ENCODE results near the gene SLFN12L. TPM values are rescaled to one million over a fixed set of nuclear protein-coding genes. Genes with fewer than 3 reads are reported as not detected.

The SLFN12L gene
- total and polyA plus RNA-seq, 10 of the 15 experiments (the other 5 are each of a cell fraction or from before 2014, with no cell fraction given): 1.0 to 21.3 (median 9.4) TPM

- WGBS (ENCODE audit: insufficient coverage, insufficient replicate concordance, low lambda C conversion rate, missing lambda C conversion rate): 85% methylated on average over 3 of the region's 3 CpGs
- no peak for DNase-seq (ENCODE audit: low read depth, low spot score)
- Histone ChIP-seq H3K27me3 (replicated peaks in 1 of 2; ENCODE audit: control insufficient read depth in 2 of 2, insufficient read depth in 2 of 2, low read length in 1 of 2) (no peaks in the 10 kb centered on the region), H3K36me3 (ENCODE audit: control insufficient read depth in 2 of 2, insufficient read depth in 2 of 2, low read length in 1 of 2) (peaks cover 2 to 10% of the 10 kb centered on the region in 2 experiments; a peak in 3 of 4 replicates), H3K79me2 (ENCODE audit: control insufficient read depth, insufficient read depth, low read length) (peaks cover 41% of the 10 kb centered on the region), H3K27ac (ENCODE audit: control insufficient read depth, insufficient read depth) (no peak overlapping the region), H2AFZ (ENCODE audit: control insufficient read depth, low read depth, low read length) (no peak overlapping the region), H3K9ac (ENCODE audit: control insufficient read depth, insufficient read depth, low read length) (no peak overlapping the region), H4K20me1 (ENCODE audit: control insufficient read depth, insufficient read depth) (no peaks in the 10 kb centered on the region; the same call in 1 of the 2 replicates), H3K4me1 (ENCODE audit: control insufficient read depth, insufficient read depth, low read length) (0 out of 2 replicates have a peak, but pooled peaks cover 3% of the 10 kb centered on the region), H3K4me2 (ENCODE audit: control insufficient read depth, insufficient read depth) (no peak overlapping the region), H3K4me3 (no peak overlapping the region), H3K9me3 (replicated peaks; ENCODE audit: control insufficient read depth, insufficient read depth, low read length) (no peaks in the 10 kb centered on the region; the same call in 2 of the 3 replicates)
- no peak for FAIRE-seq
- ATAC-seq: no peak
- SMC1A ChIA-PET (ENCODE audit: uncharacterized antibody, unreplicated experiment): interaction anchor here (1.0 to 1.4 kb wide), 4 partner anchors 14 to 21 kb away, joined by 3 read pairs; no protein-coding TSS in a partner anchor
- POLR2A ChIA-PET: interaction anchor here (0.9 kb wide), 1 partner anchor 23 kb away, joined by 5 read pairs; no protein-coding TSS in a partner anchor
- RAD21 ChIA-PET (ENCODE audit: unreplicated experiment): no interaction called here
- intact Hi-C loops (cut with micrococcal nuclease; ENCODE audit: unreplicated experiment): no loop called here
- in situ Hi-C loops (cut with MboI): no loop called here
- CTCF ChIA-PET: interaction anchor here (1.5 kb wide), 1 partner anchor 14 kb away, joined by 3 read pairs; no protein-coding TSS in a partner anchor
- BruUV-seq (replicated peaks): no TSS peak
- no peak for TF ChIP-seq MEF2A (IDR thresholded peaks at IDR 0.05; ENCODE audit: insufficient read depth, low read depth, low read length)
- no peak for TF ChIP-seq CUX1 (IDR thresholded peaks at IDR 0.05; ENCODE audit: insufficient replicate concordance, low read depth, low read length)
- TF ChIP-seq RAD51 (IDR thresholded peaks at IDR 0.05): no peak
- TF ChIP-seq, protein P1, sequence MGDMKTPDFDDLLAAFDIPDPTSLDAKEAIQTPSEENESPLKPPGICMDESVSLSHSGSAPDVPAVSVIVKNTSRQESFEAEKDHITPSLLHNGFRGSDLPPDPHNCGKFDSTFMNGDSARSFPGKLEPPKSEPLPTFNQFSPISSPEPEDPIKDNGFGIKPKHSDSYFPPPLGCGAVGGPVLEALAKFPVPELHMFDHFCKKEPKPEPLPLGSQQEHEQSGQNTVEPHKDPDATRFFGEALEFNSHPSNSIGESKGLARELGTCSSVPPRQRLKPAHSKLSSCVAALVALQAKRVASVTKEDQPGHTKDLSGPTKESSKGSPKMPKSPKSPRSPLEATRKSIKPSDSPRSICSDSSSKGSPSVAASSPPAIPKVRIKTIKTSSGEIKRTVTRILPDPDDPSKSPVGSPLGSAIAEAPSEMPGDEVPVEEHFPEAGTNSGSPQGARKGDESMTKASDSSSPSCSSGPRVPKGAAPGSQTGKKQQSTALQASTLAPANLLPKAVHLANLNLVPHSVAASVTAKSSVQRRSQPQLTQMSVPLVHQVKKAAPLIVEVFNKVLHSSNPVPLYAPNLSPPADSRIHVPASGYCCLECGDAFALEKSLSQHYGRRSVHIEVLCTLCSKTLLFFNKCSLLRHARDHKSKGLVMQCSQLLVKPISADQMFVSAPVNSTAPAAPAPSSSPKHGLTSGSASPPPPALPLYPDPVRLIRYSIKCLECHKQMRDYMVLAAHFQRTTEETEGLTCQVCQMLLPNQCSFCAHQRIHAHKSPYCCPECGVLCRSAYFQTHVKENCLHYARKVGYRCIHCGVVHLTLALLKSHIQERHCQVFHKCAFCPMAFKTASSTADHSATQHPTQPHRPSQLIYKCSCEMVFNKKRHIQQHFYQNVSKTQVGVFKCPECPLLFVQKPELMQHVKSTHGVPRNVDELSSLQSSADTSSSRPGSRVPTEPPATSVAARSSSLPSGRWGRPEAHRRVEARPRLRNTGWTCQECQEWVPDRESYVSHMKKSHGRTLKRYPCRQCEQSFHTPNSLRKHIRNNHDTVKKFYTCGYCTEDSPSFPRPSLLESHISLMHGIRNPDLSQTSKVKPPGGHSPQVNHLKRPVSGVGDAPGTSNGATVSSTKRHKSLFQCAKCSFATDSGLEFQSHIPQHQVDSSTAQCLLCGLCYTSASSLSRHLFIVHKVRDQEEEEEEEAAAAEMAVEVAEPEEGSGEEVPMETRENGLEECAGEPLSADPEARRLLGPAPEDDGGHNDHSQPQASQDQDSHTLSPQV (IDR thresholded peaks at IDR 0.05): no peak
- TF ChIP-seq SRF (IDR thresholded peaks at IDR 0.05; ENCODE audit: low read depth in 2 of 2, low read length in 2 of 2): no peak
- TF ChIP-seq, protein P2, sequence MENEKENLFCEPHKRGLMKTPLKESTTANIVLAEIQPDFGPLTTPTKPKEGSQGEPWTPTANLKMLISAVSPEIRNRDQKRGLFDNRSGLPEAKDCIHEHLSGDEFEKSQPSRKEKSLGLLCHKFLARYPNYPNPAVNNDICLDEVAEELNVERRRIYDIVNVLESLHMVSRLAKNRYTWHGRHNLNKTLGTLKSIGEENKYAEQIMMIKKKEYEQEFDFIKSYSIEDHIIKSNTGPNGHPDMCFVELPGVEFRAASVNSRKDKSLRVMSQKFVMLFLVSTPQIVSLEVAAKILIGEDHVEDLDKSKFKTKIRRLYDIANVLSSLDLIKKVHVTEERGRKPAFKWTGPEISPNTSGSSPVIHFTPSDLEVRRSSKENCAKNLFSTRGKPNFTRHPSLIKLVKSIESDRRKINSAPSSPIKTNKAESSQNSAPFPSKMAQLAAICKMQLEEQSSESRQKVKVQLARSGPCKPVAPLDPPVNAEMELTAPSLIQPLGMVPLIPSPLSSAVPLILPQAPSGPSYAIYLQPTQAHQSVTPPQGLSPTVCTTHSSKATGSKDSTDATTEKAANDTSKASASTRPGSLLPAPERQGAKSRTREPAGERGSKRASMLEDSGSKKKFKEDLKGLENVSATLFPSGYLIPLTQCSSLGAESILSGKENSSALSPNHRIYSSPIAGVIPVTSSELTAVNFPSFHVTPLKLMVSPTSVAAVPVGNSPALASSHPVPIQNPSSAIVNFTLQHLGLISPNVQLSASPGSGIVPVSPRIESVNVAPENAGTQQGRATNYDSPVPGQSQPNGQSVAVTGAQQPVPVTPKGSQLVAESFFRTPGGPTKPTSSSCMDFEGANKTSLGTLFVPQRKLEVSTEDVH (IDR thresholded peaks at IDR 0.05; ENCODE audit: low read depth, partially characterized antibody): no peak
- TF ChIP-seq ATF2 (IDR thresholded peaks at IDR 0.05; ENCODE audit: low read length): no peak
- no peak for TF ChIP-seq CHD2 (IDR thresholded peaks at IDR 0.05; ENCODE audit: borderline replicate concordance, low read depth, low read length)
Measured at GRCh38 chr17:35519439-35519838, 18.0 kb downstream of the SLFN12L start.

Measured in GM12878 (cell line).